IPS-NIHi11 (cell line): ENCODE data around the gene CCL28.
"Not testable (repeated sequence)": the region's sequence is repeated elsewhere in the genome, so short reads cannot be mapped to it uniquely, and the experiment has no call there.

ENCODE experiments used
- DNase-seq: peaks from one replicate; pipeline ENCODE4 v3.0.0; 2012; ENCODE audit warnings: mixed read lengths, low spot score

Gene CCL28, protein sequence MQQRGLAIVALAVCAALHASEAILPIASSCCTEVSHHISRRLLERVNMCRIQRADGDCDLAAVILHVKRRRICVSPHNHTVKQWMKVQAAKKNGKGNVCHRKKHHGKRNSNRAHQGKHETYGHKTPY

DNA sequence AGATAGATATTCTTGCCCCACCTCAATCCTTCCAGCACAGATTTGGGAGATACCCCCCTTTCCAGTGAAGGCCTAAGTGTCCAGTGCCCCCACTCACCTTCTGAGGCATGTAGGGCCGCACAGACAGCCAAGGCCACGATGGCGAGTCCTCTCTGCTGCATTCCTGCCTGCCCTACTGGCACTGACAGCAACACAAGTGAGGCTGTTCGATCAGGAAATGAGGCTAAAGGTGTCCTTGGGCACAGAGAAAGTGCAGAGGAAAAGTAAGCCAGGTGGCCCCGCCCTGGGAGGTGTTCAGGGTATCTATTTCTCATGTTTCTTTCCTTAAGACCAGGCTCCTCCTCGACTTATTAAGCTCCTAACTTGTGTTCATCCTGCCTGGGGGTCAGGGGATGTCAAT is at the start of gene CCL28:
Gene CCL28 (minus strand): TSS at position 236 of the 400 bp plus-strand sequence. CDS start 75 bp downstream, at position 161.
- no peak for DNase-seq

DNA sequence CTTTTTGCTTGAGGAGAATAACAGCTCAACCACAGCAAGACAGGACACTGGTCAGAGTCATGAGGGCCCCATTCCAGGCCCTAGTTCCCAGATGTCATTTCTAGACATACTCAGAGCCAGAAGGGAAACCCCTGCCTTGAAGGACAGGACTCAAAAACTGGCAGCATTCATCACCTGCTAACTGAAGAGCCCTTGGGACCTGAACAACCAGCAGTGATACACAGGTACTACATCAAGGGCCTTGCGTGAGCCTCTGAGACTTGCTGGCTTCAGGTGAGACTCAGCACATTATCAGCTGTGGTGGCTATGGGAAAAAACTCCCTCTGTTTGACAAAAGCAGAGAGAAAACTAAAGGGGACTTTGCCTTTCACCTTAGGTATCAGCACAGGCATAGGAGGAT is 48.9 kb upstream of the CCL28 start:
- DNase-seq, result no peak

DNA sequence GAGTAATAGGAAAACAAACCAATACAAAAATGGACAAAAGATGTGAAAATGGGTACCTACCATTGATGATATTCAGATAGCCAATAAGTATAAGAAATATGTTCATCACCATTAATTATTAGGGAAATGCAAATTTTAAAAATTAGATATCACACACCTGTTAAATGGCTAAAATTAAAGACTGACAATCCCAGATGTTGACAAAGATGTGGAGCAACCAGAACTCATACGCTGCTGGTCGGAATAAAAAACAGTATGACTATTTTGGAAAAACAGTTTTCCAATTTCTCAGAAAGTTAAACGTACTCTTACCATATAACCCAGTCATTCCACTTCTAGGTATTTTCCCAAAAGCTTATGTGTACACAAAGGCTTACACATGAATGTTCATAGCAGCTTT is 44.4 kb upstream of the CCL28 start:
- no peak for DNase-seq

DNA sequence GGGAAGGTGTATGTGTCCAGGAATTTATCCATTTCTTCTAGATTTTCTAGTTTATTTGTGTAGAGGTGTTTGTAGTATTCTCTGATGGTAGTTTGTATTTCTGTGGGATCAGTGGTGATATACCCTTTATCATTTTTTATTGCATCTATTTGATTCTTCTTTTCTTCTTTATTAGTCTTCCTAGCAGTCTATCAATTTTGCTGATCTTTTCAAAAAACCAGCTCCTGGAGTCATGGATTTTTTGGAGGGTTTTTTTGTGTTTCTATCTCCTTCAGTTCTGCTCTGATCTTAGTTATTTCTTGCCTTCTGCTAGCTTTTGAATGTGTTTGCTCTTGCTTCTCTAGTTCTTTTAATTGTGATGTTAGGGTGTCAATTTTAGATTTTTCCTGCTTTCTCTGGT is 29.4 kb upstream of the CCL28 start:
- DNase-seq, result not testable (repeated sequence)

DNA sequence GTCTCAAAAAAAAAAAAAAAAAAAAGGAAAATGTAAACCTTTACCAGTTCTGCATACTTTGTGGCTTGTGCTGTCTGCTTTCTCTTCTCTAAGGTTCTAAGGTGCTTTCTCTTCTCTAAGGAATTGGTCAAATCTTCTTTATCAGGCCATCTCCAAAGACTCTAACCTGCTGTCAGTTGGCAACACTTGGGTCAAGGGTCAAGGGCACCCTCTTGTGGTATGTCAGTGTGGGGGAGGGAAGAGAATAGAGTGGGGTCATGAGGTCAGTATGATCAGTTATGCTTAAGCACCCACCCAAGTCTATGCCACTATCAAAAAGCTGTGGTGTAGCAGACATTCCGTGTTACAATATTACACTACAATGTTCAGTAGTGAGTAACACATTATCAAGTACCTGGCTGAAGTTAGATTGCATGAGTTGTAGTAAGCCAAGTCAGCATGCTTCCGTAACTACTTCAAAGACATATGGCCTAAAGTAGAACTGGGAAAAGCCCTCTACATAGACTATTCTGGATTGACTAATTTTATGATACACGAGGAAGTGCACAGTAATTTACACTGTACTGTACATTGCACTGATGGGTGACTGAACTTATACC is 25.0 kb upstream of the CCL28 start:
- no peak for DNase-seq

DNA sequence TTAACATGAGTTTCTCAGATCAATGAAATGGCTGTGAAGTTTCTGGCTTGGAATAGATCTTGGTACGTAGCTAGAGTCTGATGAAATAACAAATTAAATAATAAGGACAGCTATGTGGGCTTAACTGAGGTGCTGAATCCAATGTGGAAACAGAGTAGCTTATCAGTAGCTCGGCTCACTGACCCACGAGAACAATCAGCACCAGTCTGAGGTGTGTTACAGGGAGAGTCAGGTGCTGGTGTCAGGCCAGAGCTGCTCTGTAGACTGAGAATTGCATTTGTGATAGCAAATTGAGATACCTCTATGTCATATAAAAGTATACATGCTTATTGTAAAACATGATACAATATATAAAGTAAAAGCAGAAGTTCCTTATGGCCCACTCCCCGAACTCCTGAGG is 21.2 kb upstream of the CCL28 start:
- DNase-seq, result no peak

DNA sequence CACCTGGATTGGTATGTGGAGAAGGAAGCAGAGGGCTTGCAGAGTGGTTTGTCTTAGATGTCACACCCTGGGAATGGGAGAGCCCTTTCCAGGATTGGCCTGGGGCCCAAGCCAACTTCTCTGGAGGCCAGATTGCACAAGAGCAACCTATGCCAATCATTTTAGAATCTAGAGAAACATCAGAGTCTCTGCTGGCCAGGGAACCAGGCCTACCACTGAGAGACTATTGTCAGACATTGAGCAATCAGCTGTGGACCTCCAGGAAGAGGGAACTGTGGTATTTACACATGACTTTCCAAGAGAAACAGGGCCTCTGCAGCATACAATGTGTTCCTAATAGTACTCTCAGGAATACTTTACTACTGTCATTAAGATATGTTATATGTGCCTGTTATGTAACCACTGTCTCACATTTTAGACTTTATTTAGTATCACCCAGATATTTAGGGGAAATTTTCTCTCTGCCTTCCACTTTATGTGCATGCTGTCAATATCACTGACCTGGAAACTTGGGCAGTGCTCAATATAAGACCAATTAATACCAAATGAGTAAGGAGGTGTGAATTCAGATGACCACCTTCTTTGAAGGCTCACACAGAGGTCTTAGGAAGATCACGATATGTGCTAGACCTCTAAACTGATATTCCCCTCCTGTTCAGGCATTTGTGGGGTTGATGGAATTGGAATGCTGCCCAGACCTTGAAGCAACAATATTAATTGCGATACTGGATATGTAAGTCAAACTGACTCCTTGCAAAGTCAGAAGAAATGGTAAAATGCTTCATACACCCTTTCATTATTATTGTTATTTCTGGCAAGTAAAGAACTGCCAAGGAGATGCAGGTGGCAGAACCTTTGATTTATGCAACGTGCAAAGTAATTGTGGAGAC is 20.5 kb upstream of the CCL28 start:
- DNase-seq, result peak; percentile 57

DNA sequence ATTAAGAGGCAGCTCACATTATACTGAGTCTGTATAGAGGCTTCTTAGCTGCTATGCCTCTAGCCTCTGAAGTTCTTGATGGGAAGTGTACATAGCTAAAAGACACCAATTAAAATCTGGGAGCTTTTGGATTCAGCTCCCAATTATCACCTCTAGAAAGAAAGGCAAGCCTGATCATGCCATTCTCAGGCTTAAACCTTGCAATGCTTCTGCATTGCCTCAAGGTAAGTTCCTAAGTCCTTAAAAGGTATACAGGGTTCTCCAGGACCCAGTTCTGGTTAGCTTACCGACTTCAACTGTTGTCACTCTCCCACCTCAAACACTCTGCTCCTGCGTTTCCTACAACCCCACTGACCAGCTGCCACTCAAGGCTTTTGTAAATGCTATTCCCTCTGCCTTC is 17.5 kb upstream of the CCL28 start:
- DNase-seq, result no peak

DNA sequence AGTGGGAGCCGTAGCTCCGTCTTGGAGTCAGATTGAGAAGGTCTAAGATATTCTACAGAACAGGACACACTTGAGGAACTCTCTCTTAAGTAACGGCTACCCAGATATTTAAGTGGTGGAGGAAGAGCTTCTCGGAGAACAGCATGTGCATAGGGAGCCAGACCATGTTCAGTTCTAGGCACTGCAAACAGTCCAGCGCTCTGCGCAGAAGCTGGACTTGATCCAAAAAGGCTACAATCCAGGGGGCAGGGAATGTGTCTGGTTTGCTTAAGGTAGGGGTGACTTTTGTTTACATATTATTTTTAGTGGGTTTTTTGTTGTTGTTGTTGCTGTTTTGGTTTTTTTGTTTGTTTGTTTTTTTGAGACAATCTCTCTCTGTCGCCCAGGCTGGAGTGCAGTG is 16.8 kb upstream of the CCL28 start:
- no peak for DNase-seq

DNA sequence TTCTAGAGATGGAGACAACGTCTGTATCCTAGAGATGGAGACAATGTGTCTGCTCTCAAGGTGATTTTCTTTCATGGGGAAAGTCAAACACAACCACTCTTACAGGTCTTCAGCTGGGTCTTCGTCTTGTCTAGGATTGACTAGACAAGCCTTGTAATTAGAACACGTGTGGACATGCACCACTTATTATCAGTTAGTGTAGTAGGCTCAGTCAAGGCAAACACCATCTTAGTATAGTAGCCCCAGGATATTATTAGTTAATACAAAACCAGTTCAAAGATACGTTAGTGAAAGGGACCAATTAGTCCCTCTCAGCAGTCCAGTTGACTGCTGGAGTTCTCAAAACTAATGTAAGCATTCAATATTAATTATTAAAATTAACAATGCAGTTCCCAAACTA is 15.1 kb upstream of the CCL28 start:
- no peak for DNase-seq

DNA sequence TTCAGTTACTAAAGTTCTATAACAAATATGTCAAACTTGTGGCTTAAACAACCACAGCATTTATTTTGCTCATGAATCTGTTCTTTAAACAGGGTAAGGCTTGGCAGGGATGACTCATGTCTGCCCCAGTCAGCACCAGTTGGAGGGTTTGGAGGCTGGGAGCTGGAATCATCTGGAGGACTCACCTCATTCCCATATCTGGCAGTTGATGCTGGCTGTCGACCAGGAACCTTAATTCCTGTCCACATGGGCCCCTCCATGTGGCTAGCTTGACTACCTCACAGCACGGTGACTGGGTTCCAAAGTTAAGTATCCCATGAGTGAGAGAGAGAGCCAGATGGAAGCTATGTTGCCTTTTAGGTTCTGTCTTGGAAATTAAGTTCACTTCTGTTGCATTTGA is 13.8 kb upstream of the CCL28 start:
- DNase-seq, result no peak

DNA sequence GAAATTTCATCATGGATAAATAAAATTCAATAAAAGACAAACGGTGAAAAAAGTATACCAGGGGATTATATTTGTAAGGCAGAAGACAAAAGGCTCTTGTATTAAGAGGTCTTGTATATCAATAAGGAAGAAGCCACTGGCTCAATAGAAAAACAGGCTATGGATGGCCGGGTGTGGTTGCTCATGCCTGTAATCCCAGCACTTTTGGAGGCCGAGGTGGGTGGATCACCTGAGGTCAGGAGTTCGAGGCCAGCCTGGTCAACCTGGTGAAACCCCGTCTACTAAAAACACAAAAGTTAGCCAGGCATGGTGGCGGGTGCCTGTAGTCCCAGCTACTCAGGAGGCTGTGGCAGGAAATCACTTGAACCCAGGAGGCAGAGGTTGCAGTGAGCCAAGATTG is 10.9 kb upstream of the CCL28 start:
- DNase-seq, result not testable (repeated sequence)

DNA sequence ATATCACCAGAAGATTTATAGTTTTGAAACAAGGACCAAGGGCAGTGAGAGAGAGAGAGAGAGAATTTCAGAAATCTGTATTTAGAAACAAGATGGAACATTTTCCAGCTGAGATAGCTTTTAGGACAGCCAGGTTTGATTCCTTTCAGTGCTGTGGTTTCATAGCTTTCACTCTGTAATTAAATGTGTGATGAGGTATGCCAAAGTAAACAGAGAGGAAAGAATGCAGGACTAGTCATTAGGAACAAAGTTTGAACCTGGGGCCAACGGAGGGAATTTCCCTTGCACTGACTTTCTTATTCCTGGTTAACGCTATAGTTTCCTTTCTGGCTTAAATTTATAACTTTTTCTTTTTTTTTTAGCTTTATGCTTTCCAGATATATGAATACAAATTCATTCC is 10.0 kb upstream of the CCL28 start:
- DNase-seq, result no peak

DNA sequence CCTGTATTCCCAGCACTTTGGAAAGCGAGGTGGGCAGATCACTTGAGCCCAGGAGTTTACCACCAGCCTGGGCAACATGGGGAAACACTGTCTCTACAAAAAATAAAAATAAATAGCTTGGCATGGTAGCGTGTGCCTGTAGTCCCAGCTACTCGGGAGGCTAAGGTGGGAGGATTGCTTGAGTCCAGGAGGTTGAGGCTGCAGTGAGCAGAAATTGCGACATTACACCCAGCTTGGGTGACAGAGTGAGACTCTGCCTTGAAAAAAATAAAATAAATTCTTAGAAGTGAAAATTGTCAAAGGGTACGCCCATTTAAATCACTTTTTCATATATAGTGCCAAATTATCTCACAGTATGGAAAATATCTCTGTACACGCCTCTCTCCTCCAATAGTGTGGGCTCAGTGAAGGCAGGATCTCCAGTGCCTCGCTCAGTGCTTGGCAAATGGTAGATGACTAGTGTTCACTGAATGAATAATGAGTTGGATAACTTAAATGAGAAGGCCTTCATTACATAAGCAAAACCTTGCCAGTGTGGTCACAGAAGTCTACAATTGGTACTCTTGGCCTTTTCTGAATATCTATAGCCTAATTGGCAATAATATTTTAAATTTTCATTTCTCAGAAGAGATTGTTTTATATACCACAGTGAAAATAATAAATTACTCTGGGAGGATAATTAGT is 9.4 kb upstream of the CCL28 start:
- DNase-seq, result no peak

DNA sequence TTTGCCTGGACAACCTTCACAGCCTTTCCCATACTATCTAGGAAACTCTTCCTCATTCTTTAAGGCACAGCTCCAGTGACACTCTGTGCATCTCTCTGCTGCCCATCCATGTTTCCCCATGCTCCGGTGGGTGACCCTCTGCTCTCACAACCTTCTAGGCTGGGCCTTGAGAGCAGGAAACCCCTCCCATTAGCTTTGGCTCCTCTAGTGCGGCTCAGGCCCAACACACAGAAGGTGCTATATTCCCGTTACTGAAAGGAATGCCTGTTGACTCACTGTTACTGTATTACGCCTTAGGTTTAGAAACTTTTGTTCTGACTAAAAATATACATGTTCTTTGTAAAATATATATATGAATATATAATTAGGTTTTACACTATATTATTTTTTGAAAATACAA is 8.1 kb upstream of the CCL28 start:
- DNase-seq, result peak; percentile 46

DNA sequence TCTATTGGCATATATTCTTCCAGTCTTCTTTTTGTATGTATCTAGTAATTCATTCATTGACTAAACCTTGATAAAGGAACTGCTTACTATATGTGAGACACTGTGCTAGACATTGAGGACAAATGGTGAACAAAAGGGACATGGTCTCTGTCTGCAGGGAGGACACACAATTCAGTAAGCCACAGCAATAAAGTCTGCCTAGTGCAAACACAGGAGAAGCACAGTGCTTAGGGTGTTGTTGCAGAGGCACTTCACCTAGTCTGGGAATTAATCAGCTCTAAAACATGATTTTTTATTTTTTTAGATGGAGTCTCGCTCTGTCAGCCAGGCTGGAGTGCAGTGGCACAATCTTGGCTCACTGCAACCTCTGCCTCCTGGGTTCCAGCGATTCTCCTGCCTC is 6.4 kb upstream of the CCL28 start:
- DNase-seq, result no peak

DNA sequence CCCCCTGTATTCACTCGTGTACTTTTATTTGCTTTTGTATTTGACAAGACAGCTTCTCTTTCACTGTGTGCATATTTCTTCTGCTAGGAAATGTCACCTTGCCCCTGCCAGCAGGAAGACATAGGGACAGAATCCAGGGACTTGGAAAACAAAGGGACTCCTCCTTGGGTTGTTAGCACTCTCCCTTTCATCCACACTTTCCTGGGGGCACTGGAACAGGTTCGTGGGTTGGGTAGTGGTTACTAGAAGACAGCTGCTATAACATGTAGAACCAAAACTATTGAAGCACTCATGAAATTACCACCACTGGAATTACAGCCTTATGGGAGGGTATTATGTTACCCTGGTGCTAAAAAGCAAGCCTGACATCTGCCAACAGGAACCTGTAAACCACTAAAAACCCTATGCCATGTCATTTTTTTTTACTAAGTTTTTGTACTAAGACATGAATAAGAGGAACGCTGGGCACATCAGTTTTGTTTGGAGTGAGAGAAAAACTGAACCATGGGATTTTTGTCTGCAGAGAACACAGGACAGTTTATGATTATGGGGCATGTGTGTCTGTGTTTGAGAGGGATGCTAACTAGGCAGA is 4.7 kb upstream of the CCL28 start:
- DNase-seq, result no peak

DNA sequence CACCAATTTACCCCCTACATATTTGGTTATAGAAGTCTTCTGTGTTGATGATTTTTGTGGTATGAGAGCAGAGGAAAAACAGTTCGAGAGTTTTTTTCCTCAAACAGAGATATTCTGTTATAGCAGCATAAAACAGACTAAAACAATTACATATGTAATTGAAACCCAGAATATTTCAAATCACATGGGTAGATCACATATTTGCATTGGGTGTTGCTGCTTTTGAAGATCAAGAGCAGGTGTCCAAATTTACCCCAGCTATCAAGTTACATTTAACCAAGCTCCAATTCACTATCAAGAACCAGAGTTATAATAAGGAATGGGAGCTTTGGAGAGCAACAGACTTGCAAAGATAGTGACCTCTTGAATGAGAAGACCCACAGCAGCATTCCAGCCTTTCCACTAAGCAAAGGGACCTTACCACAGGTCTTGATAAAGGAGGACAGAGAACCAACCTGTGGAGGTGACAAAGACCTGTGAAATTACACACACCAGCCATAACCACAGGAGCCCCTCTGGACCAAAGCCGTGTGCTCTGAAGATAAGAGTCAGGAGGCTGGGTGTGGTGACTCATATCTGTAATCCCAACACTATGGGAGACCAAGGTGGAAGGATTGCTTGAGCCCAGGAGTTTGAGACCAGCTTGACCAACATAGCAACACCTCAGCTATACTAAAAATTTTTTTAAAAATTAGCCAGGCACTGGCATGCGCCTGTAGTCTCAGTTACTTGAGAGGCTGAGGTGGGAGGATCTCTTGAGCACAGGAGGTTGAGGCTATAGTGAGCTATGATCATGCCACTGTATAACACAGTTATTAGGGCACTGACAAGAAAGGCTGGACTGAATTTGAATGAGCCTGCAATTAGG is 4.0 kb upstream of the CCL28 start:
- DNase-seq, result no peak

DNA sequence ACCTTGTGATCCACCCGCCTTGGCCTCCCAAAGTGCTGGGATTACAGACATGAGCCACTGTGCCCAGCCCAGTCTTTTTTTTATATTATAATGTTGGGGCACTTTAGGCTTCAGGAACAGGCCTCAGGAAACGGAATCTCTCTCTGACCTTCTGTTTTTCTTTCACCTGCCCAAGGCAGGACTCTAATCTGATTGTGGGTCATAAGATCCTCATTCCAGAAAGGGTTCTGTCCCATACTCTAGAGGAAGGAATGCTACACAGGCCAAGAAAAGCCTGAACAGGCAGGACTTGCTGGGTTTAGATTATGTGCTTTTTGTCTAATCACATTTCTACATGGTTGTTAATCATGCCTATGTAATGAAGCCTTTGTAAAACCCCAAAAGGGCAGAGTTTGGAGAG is 1.8 kb upstream of the CCL28 start:
- no peak for DNase-seq

DNA sequence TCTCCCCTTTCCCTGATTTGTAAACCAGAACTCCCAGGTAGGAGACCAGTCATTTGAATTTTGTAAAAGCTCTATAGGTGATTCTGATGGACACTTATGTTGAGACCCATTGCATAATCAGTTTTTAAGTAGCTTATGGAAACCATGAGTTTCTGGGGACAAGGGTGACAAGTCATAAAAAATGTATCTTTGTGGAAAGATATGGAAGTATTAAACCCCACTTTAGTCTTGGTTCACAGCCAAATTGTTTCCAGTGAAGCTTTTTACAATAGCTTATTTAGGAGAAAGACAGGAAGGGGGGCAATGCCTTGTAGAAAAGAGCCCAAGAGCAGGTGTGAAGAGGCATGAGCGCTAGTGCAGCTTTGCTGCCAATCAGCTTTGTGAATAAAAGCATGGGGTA is 453 bp upstream of the CCL28 start:
- no peak for DNase-seq

DNA sequence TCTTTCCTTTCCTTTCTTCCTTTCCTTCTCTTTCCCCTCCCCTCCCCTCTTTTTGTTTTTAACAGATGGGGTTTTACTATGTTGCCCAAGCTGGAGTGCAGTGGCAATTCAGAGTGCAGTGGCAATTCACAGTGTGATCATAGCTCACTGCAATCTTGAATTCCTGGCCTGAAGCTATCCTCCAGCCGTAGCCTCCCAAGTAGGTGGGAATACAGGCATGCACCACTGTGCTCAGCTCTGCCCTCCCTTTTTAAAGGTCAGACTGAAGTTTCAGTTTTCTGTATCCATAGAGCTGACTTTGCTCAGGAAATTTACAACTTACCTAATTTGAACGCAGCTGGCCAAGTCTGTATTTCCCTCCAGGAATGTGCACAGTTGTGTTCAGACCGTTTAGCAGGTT is 696 bp downstream of the CCL28 start:
- DNase-seq, result no peak

DNA sequence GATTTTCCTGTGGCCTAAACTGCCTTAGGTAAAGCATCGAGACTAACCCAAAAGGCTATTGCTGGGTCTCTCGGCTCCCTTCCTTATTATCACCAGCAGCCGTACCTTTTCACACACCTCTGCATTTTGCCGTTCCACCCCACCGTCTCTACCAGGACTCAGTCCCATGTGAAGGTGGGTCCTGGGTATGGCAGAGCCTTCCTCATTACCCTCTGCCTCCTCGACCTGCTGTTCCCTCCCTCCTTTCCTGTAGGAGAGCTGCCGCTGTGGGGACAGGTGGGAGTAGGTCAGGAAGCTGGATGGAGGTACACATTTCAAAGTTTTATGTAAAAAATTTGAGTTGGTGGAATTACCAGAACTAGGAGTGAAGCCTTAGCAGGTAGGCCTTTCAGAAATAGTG is 1.8 kb downstream of the CCL28 start:
- no peak for DNase-seq
